HG03196 (cell line): Measurements from ENCODE around the gene ADAMTS8.
"Not testable (repeated sequence)": the region's sequence is repeated elsewhere in the genome, so short reads cannot be mapped to it uniquely, and the experiment has no call there.

ENCODE experiments used
- ATAC-seq: cut with Tn5 transposase; IDR thresholded peaks from one replicate; pipeline ENCODE4 v1.9.1; 2021; ENCODE audit not compliant: unreplicated experiment

The ADAMTS8 gene

GRCh38 chr11:130439876-130440275, 11.5 kb upstream of the ADAMTS8 start:
- ATAC-seq: no peak

GRCh38 chr11:130439160-130439519, 10.7 kb upstream of the ADAMTS8 start:
- no peak for ATAC-seq

DNA sequence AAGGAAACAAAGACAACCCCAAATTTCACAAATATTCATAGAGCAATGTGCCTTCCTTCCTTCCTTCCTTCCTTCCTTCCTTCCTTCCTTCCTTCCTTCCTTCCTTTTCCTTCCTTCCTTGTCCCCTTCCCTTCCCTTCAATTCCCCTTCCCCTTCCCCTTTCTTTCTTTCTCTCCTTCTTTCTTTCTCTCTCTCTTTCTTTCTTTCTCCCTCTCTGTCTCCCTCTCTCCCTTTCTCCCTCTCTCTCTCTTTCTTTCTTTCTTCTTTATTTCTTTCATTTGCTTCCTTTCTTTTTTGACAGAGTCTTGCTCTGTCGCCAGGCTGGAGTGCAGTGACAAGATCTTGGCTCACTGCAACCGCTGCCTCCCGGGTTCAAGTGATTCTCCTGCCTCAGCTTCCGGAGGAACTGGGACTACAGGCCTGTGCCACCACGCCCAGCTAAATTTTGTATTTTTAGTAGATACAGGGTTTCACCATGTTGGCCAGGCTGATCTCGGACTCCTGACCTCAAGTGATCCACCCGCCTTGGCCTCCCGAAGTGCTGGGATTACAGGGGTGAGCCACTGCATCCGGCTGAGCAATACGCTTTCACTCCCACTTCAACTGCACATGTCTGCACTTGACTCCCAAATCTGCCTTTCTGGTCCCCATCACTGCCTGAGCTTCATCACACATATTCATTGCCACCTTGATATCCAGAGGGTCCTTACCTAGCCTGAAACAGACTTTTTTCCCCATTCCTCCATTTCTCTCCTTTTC, 10.2 kb upstream of the ADAMTS8 start:
- ATAC-seq: not testable (repeated sequence)

- no peak for ATAC-seq
Observed at GRCh38 chr11:130437848-130438247, 9.4 kb upstream of the ADAMTS8 start.

DNA sequence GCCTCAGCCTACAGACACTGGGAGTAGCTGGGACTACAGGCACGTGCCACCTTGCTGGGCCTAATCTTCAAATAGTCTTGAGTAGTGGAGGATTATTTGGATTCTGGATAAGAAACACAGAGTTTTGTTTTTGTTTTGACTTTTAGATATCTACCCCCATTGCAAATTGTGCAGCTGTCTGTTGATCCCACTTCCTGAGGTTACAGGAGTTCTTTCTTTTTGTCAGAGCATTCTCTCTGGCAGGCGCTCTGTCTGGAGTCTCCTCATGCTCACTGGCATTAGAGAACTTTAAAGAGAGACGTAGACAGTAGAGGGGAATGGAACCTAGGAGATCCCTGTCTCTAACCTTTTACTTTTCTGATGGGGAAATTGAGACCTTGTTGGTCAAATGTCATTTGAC, 7.8 kb upstream of the ADAMTS8 start:
- ATAC-seq: no peak

DNA sequence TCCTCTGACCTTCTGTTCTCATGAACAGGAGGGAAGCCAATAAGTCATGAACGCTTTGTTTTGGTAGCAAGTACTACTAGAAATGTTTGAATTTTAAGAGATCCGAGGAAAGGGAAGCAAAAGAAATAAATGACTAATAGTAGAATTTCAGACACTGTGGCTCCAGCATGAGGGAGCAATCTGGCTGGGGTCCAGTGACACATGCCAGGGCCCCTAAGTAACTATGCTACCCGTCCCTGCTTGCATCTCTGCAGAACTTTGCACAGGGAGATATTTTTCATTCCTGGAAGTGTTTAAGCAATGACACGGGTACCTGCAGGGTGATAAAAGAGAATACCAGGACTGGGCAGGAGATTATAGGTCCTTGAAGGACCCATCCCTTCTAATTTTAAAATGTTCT, 7.3 kb upstream of the ADAMTS8 start:
- ATAC-seq: no peak

GRCh38 chr11:130434521-130435223, 6.3 kb upstream of the ADAMTS8 start:
- peak; percentile 89 for ATAC-seq

DNA sequence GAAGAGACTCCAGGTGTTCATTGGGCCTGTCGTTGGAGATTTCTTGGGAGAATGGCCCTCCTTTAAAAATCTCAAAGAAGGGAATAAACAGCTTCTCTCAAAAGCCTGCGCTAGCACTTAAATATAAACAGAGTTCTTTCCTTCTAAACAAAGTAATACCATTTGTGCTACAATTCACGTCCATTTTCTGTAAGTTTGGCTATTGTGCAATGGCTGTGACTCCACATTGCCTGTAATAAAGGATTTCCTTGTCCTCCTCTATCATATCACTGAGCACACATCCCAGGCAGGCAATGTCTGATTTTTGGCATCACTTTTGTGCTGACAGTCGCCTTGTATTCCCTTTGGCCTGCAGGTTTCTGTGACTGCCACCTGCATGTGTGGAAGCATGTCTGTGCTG, 4.9 kb upstream of the ADAMTS8 start:
- ATAC-seq: no peak

DNA sequence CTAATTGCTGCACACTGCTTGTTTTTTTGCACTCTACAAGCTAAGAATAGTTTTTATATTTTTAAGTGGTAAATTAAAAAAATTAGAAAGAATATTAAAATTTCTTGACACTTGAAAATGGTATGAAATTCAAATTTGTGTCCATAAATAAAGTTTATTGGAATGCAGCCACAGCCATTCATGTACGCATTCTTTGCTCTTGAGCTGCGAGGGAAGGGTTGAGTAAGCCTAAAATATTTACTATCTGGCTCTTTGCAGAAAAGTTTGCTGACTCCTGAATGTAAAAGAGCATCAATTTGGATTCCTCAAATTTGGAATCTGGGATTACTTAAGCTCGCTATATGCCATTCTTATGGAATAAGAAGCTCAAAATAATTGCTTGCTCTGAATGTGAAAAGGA, 3.4 kb upstream of the ADAMTS8 start:
- ATAC-seq: no peak

DNA sequence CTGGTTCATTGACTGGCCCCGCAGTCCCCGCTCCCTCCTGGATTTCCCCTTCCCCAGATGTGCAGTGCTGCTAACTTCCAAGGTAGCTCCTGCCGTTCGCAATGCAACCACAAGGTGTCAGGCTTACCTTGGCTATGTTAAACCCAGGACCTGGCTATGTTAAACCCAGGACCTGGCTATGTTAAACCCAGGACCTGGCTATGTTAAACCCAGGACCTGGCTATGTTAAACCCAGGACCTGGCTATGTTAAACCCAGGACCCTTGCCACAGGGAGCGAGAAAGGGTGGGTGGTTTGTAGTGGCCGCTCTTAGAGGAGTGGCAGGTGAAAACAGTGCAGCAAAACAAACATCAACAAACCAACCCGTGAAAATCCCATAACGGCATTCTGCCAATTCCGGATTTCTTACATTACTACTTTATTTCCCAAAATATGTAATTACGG, 2.9 kb upstream of the ADAMTS8 start:
- ATAC-seq: peak; percentile 53

GRCh38 chr11:130429983-130430382, 1.6 kb upstream of the ADAMTS8 start:
- ATAC-seq: no peak

DNA sequence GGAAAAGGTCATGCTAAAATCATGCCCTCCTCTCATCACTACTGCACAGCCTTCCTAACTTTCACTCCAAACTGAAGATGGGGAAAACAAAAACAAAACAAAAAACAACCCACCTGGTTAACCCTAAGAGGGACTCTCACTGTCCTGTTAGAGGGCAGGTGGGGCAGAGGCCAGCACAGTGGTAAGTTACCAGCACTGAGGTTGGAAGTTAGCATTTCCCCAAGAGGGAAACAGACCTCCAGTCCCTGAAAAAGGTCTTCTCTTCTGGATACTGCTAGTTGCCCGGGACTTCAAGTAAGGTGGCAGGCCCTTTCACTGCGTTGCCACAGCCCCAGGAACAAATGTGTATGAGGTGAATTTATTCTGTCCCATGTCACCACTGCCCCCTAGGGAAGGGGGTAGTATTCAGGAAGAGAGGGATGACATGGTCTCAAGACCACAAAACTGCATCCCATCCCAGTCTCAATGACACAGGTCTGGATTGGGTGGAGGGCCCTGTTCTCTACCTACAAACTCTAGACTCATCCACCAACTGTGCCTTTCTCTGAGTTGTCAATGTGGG, 792 bp upstream of the ADAMTS8 start:
- ATAC-seq: no peak

DNA sequence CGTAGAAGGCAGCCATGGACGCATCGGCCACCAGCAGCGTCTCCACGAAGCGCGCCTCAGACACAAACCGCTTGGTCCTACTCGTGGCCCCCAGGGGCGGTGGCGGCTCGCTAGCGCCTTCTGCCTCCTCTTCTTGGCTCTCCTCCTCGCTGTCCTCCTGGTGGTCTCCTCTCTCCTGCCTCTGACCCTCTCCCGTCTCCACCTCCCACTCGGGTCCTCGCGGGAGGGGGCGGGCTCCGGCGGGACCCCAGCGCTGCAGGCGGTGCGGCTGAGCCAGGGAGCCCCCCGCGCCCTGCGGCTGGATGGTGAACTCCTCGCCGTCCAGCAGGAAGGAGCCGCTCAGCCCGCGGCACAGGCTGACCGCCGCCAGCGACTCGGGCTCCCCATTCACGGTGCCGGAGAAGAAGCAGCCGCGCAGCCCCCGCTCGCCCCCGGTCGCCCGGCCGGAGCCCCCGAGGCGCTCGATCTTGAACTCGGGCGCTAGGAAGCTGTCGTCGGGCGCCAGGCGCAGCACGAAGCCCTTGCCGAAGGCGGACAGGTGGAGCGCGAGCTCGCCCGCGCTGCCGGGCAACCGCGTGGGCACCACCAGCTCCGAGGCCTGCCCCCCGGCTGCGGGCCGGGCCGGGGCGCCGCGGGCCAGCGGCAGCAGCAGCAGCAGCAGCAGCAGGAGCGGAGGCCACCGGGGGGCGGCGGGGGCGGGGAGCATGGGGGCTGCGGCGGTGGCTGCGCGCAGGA, 661 bp downstream of the ADAMTS8 start:
- ATAC-seq: no peak

DNA sequence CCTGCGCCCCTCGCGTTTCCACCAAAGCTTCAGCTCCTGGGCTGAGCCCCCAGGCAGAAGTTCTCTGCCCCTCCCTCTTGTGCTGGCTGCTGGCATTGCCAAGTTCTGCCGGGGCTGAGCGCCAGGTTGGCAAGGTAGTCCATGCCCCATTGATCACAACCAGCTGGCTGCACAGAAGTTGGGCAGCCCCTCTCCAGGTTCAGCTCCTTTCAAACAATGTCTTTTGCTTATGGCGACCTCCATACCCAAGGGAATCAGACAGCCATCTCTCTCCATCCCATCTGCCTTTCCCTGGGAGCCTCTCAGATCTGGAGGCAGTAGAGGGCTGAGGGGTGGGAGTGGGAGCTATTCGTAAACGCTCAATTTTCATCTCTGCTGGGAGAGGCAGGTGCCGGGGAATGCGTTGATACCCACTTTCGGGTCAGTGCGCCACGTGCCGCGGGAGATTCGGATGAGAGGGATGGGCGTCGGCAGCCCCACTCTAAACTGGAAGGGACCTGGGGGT, 1.5 kb downstream of the ADAMTS8 start:
- no peak for ATAC-seq

DNA sequence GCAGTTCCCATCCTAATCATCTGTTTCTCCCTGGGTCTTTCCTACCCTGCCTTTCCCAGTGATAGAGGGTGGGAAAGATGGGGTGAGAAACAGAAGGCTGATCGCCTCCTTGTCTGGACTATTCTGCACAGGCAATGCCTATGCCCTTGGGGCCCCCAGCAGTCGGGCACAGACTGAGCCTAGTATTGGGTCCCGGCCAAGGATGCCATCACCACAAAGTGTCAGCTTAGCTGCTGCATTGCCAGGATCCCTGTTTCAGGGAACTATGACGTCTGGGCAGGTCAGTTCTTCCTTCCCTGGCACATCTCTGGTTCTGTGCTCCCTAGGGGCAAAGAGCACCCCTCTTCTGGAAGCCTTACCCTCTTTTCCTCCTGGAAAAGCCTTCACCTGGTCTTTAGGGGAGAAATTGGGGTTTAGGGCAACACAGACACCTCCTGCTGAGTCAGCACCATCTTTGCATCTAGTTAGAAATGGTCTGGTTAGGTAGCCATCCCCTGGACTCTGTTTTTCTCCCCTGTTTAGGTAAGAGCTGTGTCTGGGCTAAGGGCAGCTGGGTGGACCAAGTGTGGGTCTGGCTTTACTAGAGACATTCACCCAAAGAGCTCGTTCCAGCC, 2.1 kb downstream of the ADAMTS8 start:
- no peak for ATAC-seq

- ATAC-seq: no peak
Observed at GRCh38 chr11:130425156-130425555, 3.3 kb downstream of the ADAMTS8 start.

DNA sequence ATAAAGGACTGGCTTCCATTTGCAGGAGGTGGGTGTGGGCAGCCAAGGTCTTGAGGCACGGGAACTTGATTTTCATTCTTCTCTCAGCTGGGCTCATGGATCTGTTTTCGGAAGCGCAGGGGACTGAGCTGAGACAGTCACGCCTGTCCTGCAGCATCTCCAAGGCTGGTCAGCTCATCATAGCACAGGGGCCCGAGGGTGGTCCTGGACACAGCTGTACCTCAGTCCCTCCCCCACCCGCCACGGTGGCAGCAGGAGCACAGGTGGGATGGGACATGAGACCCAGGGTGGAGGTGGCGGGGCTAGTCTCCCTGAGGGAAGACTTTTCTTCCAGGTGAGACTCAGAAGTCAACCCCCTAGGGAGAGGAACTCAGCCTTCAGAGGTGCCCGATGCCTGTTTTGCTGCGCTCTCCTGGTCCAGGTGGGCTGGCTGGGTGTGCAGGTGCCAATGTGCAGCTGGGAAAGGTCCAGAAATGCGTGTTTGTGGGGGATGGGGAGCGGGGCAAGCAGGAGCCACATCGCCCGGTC, 3.7 kb downstream of the ADAMTS8 start:
- ATAC-seq: no peak

- ATAC-seq: no peak
Observed at GRCh38 chr11:130423541-130424142, 4.8 kb downstream of the ADAMTS8 start.

DNA sequence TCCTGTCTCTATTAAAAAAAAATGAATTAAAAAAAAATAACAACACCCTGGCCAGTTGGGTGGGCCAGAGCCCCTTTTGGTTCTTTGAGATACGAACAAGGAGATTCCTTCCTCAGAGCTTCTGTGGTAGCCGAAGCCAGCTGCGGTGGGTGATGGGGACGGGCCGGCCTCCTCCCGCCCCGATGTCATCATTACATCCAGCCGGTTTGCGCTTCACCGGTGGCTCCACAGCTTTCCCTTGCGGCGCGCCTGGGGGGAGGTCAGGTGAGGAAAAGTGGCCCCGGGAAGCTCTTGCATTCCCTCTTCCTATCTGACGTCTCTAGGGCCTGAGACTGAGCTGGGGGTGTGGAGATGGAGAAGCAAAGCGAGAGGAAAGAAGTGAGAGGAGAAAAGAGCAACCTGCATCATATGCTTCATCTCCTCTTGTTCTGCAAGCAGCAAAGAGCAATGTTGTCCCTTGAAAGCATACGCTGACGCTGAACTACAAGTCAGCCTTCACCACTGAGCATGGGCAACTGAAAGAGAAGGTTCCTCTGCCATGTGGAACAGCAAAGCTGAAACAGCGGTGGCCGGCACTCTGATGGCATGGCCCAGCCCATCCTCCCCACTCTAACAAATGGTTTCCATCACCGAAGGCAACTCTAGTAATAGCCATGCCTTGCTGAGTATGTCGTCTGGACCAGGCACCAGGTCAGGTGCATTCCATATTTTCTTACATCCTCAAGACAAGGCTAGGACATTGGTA, 6.0 kb downstream of the ADAMTS8 start:
- no peak for ATAC-seq

GRCh38 chr11:130421697-130422096, 6.7 kb downstream of the ADAMTS8 start:
- ATAC-seq: no peak
